ENCODE measurements around the gene VAMP1.
"Not testable (repeated sequence)": the region's sequence is repeated elsewhere in the genome, so short reads cannot be mapped to it uniquely, and the experiment has no call there.

VAMP1 gene

GRCh38 chr12:6494258-6494743 is 23.8 kb upstream of the VAMP1 start:
- DNase-seq (ENCODE audit: low spot score) = no peak
- Histone ChIP-seq H3K4me3 (peak overlapping the region; percentile 83), H3K27ac (peak overlapping the region in 1 of 2 donors; percentile 96)
- TF ChIP-seq, protein P1, sequence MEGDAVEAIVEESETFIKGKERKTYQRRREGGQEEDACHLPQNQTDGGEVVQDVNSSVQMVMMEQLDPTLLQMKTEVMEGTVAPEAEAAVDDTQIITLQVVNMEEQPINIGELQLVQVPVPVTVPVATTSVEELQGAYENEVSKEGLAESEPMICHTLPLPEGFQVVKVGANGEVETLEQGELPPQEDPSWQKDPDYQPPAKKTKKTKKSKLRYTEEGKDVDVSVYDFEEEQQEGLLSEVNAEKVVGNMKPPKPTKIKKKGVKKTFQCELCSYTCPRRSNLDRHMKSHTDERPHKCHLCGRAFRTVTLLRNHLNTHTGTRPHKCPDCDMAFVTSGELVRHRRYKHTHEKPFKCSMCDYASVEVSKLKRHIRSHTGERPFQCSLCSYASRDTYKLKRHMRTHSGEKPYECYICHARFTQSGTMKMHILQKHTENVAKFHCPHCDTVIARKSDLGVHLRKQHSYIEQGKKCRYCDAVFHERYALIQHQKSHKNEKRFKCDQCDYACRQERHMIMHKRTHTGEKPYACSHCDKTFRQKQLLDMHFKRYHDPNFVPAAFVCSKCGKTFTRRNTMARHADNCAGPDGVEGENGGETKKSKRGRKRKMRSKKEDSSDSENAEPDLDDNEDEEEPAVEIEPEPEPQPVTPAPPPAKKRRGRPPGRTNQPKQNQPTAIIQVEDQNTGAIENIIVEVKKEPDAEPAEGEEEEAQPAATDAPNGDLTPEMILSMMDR (IDR thresholded peaks at IDR 0.05) = no peak

DNA sequence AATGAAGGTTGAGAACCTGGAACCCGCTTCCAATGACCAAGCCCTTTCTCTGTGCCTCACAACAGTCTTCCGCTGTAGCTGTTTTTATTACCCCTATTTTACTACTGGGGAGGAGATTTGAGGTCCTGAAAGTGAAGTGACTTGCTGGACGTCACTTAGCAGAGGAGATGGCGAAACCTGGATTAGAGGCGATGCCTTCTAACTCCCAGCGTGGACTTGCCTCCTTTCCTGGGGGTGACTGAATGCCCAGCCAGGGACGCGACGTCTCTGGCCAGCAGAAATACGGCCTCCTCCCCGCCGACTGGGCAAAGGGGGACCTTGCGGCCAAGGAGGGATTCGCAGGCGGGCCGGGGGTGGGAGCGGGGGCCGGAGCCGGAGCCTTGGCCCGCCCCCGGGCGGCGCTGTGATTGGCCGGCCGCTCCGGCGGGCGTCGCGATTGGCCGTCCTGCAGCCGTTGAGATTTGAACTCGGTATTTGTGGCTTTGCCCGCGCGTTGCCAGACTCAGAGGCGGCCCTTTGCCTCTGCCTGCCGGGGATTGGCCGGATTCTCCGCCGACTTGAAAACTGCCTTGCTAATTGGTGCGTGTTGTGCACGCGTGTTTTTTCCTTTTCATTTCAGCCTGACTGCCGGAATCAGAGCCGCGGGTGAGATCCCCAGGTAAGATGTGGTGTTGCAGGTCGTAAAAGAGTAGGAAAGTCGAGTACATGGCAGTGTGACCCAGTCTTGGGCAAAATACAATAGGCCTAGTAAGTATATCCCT is 23.2 kb upstream of the VAMP1 start, which contains the start of gene NCAPD2:
TSS of gene NCAPD2 (plus strand) at position 606 of the 761 bp plus-strand sequence. CDS start 997 bp downstream, outside the sequence.
- DNase-seq (ENCODE audit: low spot score) = peak; percentile 98
- peak within 1 kb of the TSS; percentile 83 for H3K4me3 ChIP-seq
- TF ChIP-seq, protein P1 (IDR thresholded peaks at IDR 0.05) = no peak
- H3K27ac ChIP-seq = peak within 1 kb of the TSS; percentile 73 to 96

DNA sequence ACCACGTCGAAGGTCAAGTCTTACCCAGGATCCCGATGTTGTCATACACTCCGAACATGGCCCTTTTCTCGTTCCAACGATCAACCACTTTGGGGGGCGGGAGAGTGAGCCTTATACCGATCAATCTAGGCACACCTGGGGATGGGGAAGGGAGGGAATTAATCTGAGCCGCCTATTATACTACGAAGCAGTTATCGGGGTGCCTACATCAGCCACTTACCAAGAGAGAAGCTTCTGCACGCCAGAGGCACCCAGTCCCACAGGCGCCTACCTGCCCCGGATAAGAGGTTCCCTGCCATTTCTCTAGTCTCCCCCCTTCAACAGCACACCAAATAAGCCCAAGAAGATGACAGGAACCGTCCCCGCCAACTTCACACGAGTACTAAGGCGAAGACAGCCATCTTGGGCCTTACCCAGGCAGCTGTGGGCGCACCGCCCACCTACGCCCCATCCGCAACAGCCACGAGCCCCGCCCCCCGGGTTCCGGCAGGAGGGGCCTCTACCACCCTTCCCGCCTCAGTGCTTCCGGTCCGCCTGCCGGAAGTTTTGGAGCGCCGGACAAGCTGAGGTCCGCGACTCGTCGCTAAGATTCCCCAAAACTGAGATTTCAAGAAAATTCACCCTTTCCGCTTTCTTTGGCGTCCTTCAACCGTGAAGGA is 22.5 kb upstream of the VAMP1 start, which contains the start of gene MRPL51:
TSS of gene MRPL51 (minus strand) at position 425 of the 659 bp plus-strand sequence. CDS start at position 299, 126 bp downstream.
- TF ChIP-seq, protein P1 (IDR thresholded peaks at IDR 0.05) = no peak
- DNase-seq (ENCODE audit: low spot score) = peak; percentile 96
- peak within 1 kb of the TSS; percentile 73 to 96 for H3K27ac ChIP-seq

DNA sequence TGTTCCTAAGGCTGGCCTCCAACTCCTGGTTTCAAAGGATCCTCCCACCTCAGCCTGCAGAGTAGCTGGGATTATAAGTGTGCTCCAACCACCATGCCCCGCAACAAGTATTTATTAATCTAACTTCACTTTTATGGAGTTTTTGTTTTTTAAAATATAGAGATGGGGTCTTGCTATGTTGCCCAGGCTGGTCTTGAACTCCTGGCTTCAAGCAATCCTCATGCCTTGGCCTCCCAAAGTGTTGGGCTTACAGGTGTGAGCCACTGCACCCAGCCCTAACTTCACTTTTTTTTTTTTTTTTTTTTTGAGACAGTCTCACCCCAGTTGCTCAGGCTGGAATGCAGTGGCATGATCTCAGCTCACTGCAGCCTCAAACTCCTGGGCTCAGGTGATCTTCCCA is 20.2 kb upstream of the VAMP1 start:
- not testable (repeated sequence) for DNase-seq (ENCODE audit: low spot score); H3K4me3 ChIP-seq; H3K27ac ChIP-seq

More for the DNA sequence above, 22.5 kb upstream of the VAMP1 start, which contains the start of gene MRPL51:
- peak within 1 kb of the TSS; percentile 83 for H3K4me3 ChIP-seq

GRCh38 chr12:6489449-6489848 is 19.0 kb upstream of the VAMP1 start:
- Histone ChIP-seq H3K27ac (no peak overlapping the region), H3K4me3 (no peak overlapping the region)
- TF ChIP-seq, protein P1 (IDR thresholded peaks at IDR 0.05) = no peak
- no peak for DNase-seq (ENCODE audit: low spot score)

- TF ChIP-seq, protein P1 (IDR thresholded peaks at IDR 0.05) = no peak
- no peak overlapping the region for H3K27ac ChIP-seq
- DNase-seq (ENCODE audit: low spot score) = no peak
- H3K4me3 ChIP-seq = no peak overlapping the region
Measured at GRCh38 chr12:6488240-6488639, 17.8 kb upstream of the VAMP1 start.

DNA sequence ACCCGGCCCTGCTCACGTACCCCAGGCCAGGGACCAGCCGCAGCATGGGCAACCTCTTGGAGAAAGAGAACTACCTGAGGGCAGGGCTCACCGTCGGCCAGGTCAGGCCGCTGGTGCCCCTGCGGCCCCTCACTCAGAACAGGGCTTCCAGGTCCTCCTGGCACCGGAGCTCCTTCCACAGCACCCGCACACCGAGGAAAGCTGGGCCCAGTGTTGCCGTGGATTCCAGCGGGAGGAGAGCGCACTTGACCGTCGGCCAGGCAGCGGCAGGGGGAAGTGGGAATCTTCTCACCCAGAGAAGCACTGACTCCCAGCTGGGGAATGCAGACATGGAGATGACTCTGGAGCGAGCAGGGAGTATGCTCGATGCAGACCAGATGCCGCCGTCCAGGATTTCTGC is 7.9 kb upstream of the VAMP1 start:
- H3K4me3 ChIP-seq = no peak overlapping the region
- no peak overlapping the region for H3K27ac ChIP-seq
- TF ChIP-seq, protein P1 (IDR thresholded peaks at IDR 0.05) = no peak
- no peak for DNase-seq (ENCODE audit: low spot score)

- not testable (repeated sequence) for H3K27ac ChIP-seq; H3K4me3 ChIP-seq; DNase-seq (ENCODE audit: low spot score)
Measured at GRCh38 chr12:6477601-6478377, 7.3 kb upstream of the VAMP1 start.
